Parathyroid adenoma (tissue), 2 donors: ENCODE data around the gene FNDC3B.

Experiments used
- H2AFZ ChIP-seq: fragments of 300-600 bp; sonication (generic); one replicate; pipeline ENCODE4 v1.7.0; 2017; ENCODE audit warnings: antibody characterized with exemption, mild to moderate bottlenecking
- H3K27ac ChIP-seq: fragments of 300-600 bp; sonication (generic); one replicate; pipeline ENCODE4 v1.7.0; 2017
- H3K27me3 ChIP-seq: fragments of 300-600 bp; sonication (generic); one replicate; pipeline ENCODE4 v1.7.0; 2017; ENCODE audit warnings: low read length; ENCODE audit not compliant: control insufficient read depth, insufficient read depth
- H3K36me3 ChIP-seq: fragments of 300-600 bp; sonication (generic); one replicate; pipeline ENCODE4 v1.7.0; 2017; ENCODE audit warnings: low read length; ENCODE audit not compliant: control insufficient read depth, insufficient read depth
- H3K4me1 ChIP-seq: fragments of 300-600 bp; sonication (generic); one replicate; pipeline ENCODE4 v1.7.0; 2017; ENCODE audit warnings: control low read depth
- H3K4me2 ChIP-seq: fragments of 300-600 bp; sonication (generic); one replicate; pipeline ENCODE4 v1.7.0; 2017; ENCODE audit warnings: low read length
- H3K4me3 ChIP-seq: fragments of 300-600 bp; sonication (generic); one replicate; pipeline ENCODE4 v1.7.0; 2017; ENCODE audit warnings: low read depth, low read length
- H3K79me2 ChIP-seq: fragments of 300-600 bp; sonication (generic); one replicate; pipeline ENCODE4 v1.7.0; 2017; ENCODE audit warnings: control low read depth
- H3K9ac ChIP-seq: fragments of 300-600 bp; sonication (generic); one replicate; pipeline ENCODE4 v1.7.0; 2017; ENCODE audit warnings: mild to moderate bottlenecking
- H3K9me3 ChIP-seq: fragments of 300-600 bp; sonication (generic); one replicate; pipeline ENCODE4 v1.7.0; 2017; ENCODE audit warnings: low read length; ENCODE audit not compliant: control insufficient read depth
- CTCF ChIP-seq: fragments of 300-600 bp; sonication (generic); IDR thresholded peaks from one replicate; pipeline ENCODE4 v1.7.0; 2017; ENCODE audit warnings: antibody characterized with exemption, mild to moderate bottlenecking
- donor health status: primary hyperparathyroidism.

The FNDC3B gene

GRCh38 chr3:172076212-172076611 is 36.8 kb downstream of the FNDC3B start:
- H3K9me3 ChIP-seq, result no peaks in the 10 kb centered on the region
- no peaks in the 10 kb centered on the region for H3K27me3 ChIP-seq
- no peak for TF ChIP-seq CTCF
- H3K36me3 ChIP-seq, result no peaks in the 10 kb centered on the region
- H3K27ac ChIP-seq, result no peak overlapping the region
- no peak overlapping the region for H3K4me3 ChIP-seq
- H3K4me2 ChIP-seq, result no peak overlapping the region
- no peak overlapping the region for H3K9ac ChIP-seq
- H2AFZ ChIP-seq, result no peak overlapping the region
- H3K79me2 ChIP-seq, result peaks cover 37% of the 10 kb centered on the region
- H3K4me1 ChIP-seq, result no peaks in the 10 kb centered on the region

GRCh38 chr3:172077197-172077757 is 37.9 kb downstream of the FNDC3B start:
- Histone ChIP-seq H3K4me1 (no peaks in the 10 kb centered on the region), H3K36me3 (no peaks in the 10 kb centered on the region), H3K27me3 (no peaks in the 10 kb centered on the region), H2AFZ (no peak overlapping the region), H3K9ac (no peak overlapping the region), H3K27ac (no peak overlapping the region), H3K4me2 (no peak overlapping the region), H3K9me3 (no peaks in the 10 kb centered on the region), H3K4me3 (no peak overlapping the region), H3K79me2 (peaks cover 39% of the 10 kb centered on the region)
- no peak for TF ChIP-seq CTCF

GRCh38 chr3:172078244-172078643 is 38.9 kb downstream of the FNDC3B start:
- Histone ChIP-seq H3K4me2 (no peak overlapping the region), H3K9me3 (no peaks in the 10 kb centered on the region), H2AFZ (no peak overlapping the region), H3K79me2 (peaks cover 44% of the 10 kb centered on the region), H3K36me3 (no peaks in the 10 kb centered on the region), H3K27ac (no peak overlapping the region), H3K4me3 (no peak overlapping the region), H3K4me1 (no peaks in the 10 kb centered on the region), H3K9ac (no peak overlapping the region), H3K27me3 (no peaks in the 10 kb centered on the region)
- TF ChIP-seq CTCF, result no peak

DNA sequence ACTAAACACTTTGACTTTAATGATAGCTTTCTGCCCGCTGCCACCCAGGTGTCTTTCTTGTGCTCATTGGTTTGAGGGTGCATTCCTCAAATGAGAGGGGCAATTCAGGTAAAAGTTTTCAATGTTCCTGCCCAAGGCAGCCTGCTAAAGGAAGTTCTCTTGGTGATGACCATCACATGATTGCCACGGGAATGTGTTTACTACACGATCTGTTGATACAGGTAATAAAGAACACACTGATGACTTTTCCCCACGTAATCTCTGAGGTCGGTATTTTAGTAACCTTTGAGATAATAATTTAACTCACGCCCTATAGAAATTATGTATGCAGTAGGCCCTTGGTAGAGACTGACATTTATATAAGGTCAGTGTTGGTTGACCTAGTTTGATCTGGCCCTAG is 39.3 kb downstream of the FNDC3B start:
- no peak for TF ChIP-seq CTCF
- Histone ChIP-seq H3K79me2 (peaks cover 43% of the 10 kb centered on the region), H3K27me3 (no peaks in the 10 kb centered on the region), H3K9me3 (no peaks in the 10 kb centered on the region), H3K4me2 (no peak overlapping the region), H2AFZ (no peak overlapping the region), H3K4me1 (no peaks in the 10 kb centered on the region), H3K36me3 (no peaks in the 10 kb centered on the region), H3K4me3 (no peak overlapping the region), H3K27ac (no peak overlapping the region), H3K9ac (no peak overlapping the region)

DNA sequence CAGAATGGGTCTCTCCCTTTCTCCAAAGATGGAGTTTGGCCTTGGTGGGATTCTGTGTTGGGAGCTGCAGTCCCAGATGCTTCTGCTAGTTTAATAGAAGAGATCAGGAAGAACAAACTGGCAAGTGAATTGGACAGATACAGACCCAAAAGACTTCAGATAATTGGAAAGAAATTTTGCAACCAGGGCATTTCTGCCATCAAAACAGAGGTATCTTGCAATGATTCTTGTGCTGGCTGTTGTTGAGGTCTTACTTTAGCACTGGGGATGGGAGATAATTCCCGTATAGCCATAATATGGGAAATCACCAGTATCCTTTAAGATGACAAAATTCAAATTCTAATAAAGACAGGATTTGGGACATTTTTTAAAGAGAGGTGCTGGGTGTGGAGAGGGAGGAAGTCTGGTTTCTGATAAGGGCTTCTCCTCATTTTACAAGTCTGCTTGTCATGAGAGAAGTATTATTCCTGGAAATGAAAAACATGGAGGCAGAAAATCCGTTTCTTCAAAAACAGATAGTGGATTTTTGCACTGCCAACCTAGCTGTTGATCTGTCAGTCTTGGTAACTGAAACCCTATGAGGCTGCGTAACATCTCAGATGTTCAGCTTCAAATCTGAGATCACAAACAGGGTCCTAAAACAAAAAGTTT is 40.1 kb downstream of the FNDC3B start:
- Histone ChIP-seq H2AFZ (no peak overlapping the region), H3K36me3 (no peaks in the 10 kb centered on the region), H3K4me2 (no peak overlapping the region), H3K9ac (no peak overlapping the region), H3K27me3 (no peaks in the 10 kb centered on the region), H3K9me3 (no peaks in the 10 kb centered on the region), H3K4me1 (no peaks in the 10 kb centered on the region), H3K79me2 (peaks cover 38% of the 10 kb centered on the region), H3K27ac (no peak overlapping the region), H3K4me3 (no peak overlapping the region)
- TF ChIP-seq CTCF, result no peak
